Measurements from ENCODE around the gene ATL1. TPM values are rescaled to one million over a fixed set of nuclear protein-coding genes. Genes with fewer than 3 reads are reported as not detected.

Gene ATL1
- total RNA-seq, 1 experiment from 2014 or later: 0.96 TPM

Other genes starting within 250 kb of the ATL1 start
- 4.3 and 5.5 TPM in 2 replicates for gene L2HGDH, start 247.9 kb upstream of the ATL1 start, total RNA-seq (2014; rRNA removed; shearing (Covaris generic))
- gene DMAC2L, start 247.8 kb upstream of the ATL1 start, total RNA-seq (2014; rRNA removed; shearing (Covaris generic)): 8.8 and 9.0 TPM in 2 replicates
- gene CDKL1, start 163.3 kb upstream of the ATL1 start, total RNA-seq (2014; rRNA removed; shearing (Covaris generic)): 4.6 and 7.3 TPM in 2 replicates
- 30.5 and 51.4 TPM in 2 replicates for gene MAP4K5, start 27.6 kb upstream of the ATL1 start, total RNA-seq (2014; rRNA removed; shearing (Covaris generic))
- 13.5 and 16.5 TPM in 2 replicates for gene SAV1, start 108.2 kb downstream of the ATL1 start, total RNA-seq (2014; rRNA removed; shearing (Covaris generic))